DND-41 (cell line): ENCODE data around the gene SLC25A21.

ENCODE experiments used
- ATAC-seq: fragments of 200-7000 bp; cut with Tn5 transposase; 3 replicates; pipeline ENCODE4 v1.9.1; 2021; ENCODE audit warnings: low read depth; ENCODE audit not compliant: insufficient read depth
- DNase-seq: peaks from one replicate; pipeline ENCODE4 v3.0.0-alpha.2; 2020
- H2AFZ ChIP-seq: 2 replicates; pipeline ENCODE4 v1.6.0; 2012; ENCODE audit warnings: low read depth, low read length
- H3K27ac ChIP-seq: 2 replicates; pipeline ENCODE4 v1.5.1; 2012; ENCODE audit warnings: low read length, inconsistent platforms
- H3K27me3 ChIP-seq: fragments of 200-600 bp; sonication (generic); 2 replicates; pipeline ENCODE4 v1.6.0; 2012; ENCODE audit warnings: low read length, mild to moderate bottlenecking, inconsistent platforms; ENCODE audit not compliant: insufficient read depth, poor library complexity
- H3K36me3 ChIP-seq: 2 replicates; pipeline ENCODE4 v1.5.1; 2012; ENCODE audit warnings: low read length, inconsistent platforms; ENCODE audit not compliant: insufficient read depth
- H3K4me1 ChIP-seq: 2 replicates; pipeline ENCODE4 v1.5.1; 2012; ENCODE audit warnings: mild to moderate bottlenecking, low read length; ENCODE audit not compliant: insufficient read depth
- H3K4me2 ChIP-seq: 2 replicates; pipeline ENCODE4 v1.6.0; 2012; ENCODE audit warnings: mild to moderate bottlenecking, moderate library complexity, low read length, inconsistent platforms; ENCODE audit not compliant: insufficient read depth
- H3K4me3 ChIP-seq, 2 experiments: fragments of 200-600 bp in 1 of 2; shearing (Covaris generic) in 1 of 2; 2 replicates each; pipeline ENCODE4 v1.5.1; 2012 to 2016; ENCODE audit warnings: inconsistent platforms in 2 of 2, low read length in 2 of 2, mild to moderate bottlenecking in 2 of 2, low read depth in 1 of 2, moderate library complexity in 1 of 2
- H3K79me2 ChIP-seq: 2 replicates; pipeline ENCODE4 v1.6.0; 2012; ENCODE audit warnings: low read length, inconsistent platforms; ENCODE audit not compliant: insufficient read depth
- H3K9ac ChIP-seq: 2 replicates; pipeline ENCODE4 v1.6.0; 2012; ENCODE audit warnings: low read depth, mild to moderate bottlenecking, inconsistent platforms, low read length, moderate library complexity
- H3K9me3 ChIP-seq: 2 replicates; pipeline ENCODE4 v1.5.1; 2012; ENCODE audit warnings: low read length, moderate library complexity, mild to moderate bottlenecking, inconsistent platforms; ENCODE audit not compliant: insufficient read depth, severe bottlenecking
- H4K20me1 ChIP-seq: 2 replicates; pipeline ENCODE4 v1.6.0; 2012; ENCODE audit warnings: low read length; ENCODE audit not compliant: insufficient read depth
- CTCF ChIP-seq: IDR thresholded peaks from 2 replicates; pipeline ENCODE4 v1.5.1; 2012; ENCODE audit warnings: borderline replicate concordance, low read length, moderate library complexity, mild to moderate bottlenecking; ENCODE audit not compliant: poor library complexity, severe bottlenecking; ENCODE audit errors: extremely low read depth
- EZH2 ChIP-seq: IDR thresholded peaks from 3 replicates; pipeline ENCODE4 v1.6.1; 2012; ENCODE audit warnings: borderline replicate concordance, low read depth, mild to moderate bottlenecking, moderate library complexity, low read length, inconsistent platforms; ENCODE audit not compliant: severe bottlenecking

The SLC25A21 gene

GRCh38 chr14:36746872-36747271, 425.5 kb downstream of the SLC25A21 start:
- Histone ChIP-seq H3K27ac (no peak overlapping the region), H3K79me2 (no peaks in the 10 kb centered on the region), H3K4me3 (no peak overlapping the region), H3K27me3 (no peaks in the 10 kb centered on the region), H3K4me1 (peaks cover 3% of the 10 kb centered on the region), H2AFZ (no peak overlapping the region), H3K9me3 (no peaks in the 10 kb centered on the region), H3K36me3 (no peaks in the 10 kb centered on the region), H3K9ac (no peak overlapping the region), H4K20me1 (no peaks in the 10 kb centered on the region), H3K4me2 (no peak overlapping the region)
- ATAC-seq (no peak), DNase-seq (no peak)
- no peak for TF ChIP-seq EZH2
- TF ChIP-seq CTCF: no peak

GRCh38 chr14:36741858-36742257, 430.5 kb downstream of the SLC25A21 start:
- no peak for DNase-seq

GRCh38 chr14:36738269-36738668, 434.1 kb downstream of the SLC25A21 start:
- Histone ChIP-seq H4K20me1 (no peaks in the 10 kb centered on the region), H3K9ac (no peak overlapping the region), H3K36me3 (no peaks in the 10 kb centered on the region), H3K27me3 (no peaks in the 10 kb centered on the region), H3K4me1 (peaks cover 3% of the 10 kb centered on the region), H2AFZ (no peak overlapping the region), H3K4me2 (no peak overlapping the region), H3K27ac (no peak overlapping the region), H3K79me2 (no peaks in the 10 kb centered on the region), H3K4me3 (no peak overlapping the region), H3K9me3 (no peaks in the 10 kb centered on the region)
- no peak for DNase-seq
- ATAC-seq: no peak
- no peak for TF ChIP-seq CTCF
- no peak for TF ChIP-seq EZH2

More at GRCh38 chr14:36741858-36742257, 430.5 kb downstream of the SLC25A21 start:
- Histone ChIP-seq H3K79me2 (no peaks in the 10 kb centered on the region), H4K20me1 (no peaks in the 10 kb centered on the region), H3K36me3 (no peaks in the 10 kb centered on the region), H3K27me3 (no peaks in the 10 kb centered on the region), H3K9me3 (no peaks in the 10 kb centered on the region), H3K4me2 (no peak overlapping the region), H3K9ac (no peak overlapping the region), H2AFZ (no peak overlapping the region), H3K4me3 (no peak overlapping the region), H3K27ac (no peak overlapping the region), H3K4me1 (peaks cover 3% of the 10 kb centered on the region)
- no peak for TF ChIP-seq EZH2
- TF ChIP-seq CTCF: no peak
- no peak for ATAC-seq

- DNase-seq (peak; percentile 67), ATAC-seq (peak; percentile 86)
- H3K4me1 ChIP-seq: peaks cover 46% of the 10 kb centered on the region
- H3K4me2 ChIP-seq: peak overlapping the region; percentile 46
- no peaks in the 10 kb centered on the region for H3K27me3 ChIP-seq
- no peaks in the 10 kb centered on the region for H3K36me3 ChIP-seq
- H2AFZ ChIP-seq: no peak overlapping the region
- H3K79me2 ChIP-seq: no peaks in the 10 kb centered on the region
- H3K4me3 ChIP-seq: peak overlapping the region in 1 of 2 experiments; percentile 1; a peak in 1 of 4 replicates
- H3K9ac ChIP-seq: peak overlapping the region; percentile 20
- H3K27ac ChIP-seq: peak overlapping the region; percentile 83
- TF ChIP-seq CTCF (no peak), EZH2 (no peak)
- no peaks in the 10 kb centered on the region for H3K9me3 ChIP-seq
- H4K20me1 ChIP-seq: no peaks in the 10 kb centered on the region
Observed at GRCh38 chr14:36726128-36726527, 446.3 kb downstream of the SLC25A21 start.
